ENCODE measurements around the gene GIPC2. TPM values are rescaled to one million over a fixed set of nuclear protein-coding genes. Genes with fewer than 3 reads are reported as not detected.

Gene GIPC2
- total and polyA plus RNA-seq, 9 of the 15 experiments (the other 6 are each of a cell fraction or from before 2014, with no cell fraction given): 0.01 to 0.05 (median 0.04) TPM; not detected in 3

DNA sequence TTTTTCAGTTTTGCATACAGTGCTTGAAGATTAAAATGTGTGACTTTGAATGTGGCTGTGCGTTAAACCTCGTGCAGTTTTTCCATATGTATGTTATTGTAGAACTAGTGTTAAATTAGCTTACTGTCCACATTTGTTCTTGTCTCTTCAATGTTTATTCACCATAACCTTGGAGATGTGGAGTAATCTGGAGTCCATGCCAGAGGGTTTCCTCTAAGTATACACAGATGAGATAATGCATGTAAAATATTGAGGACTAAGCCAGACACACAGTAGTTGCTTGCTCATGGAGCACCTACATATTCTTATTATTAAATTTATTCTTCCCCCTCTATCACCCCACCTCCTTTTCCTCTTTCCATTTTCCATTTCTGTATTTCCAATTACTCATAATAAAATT lies 7.7 kb upstream of the GIPC2 start (continued):
- TF ChIP-seq STAT5A (IDR thresholded peaks at IDR 0.05; ENCODE audit: borderline replicate concordance, low read length) (no peak), ZNF121 (CRISPR knock-in tag; conservative IDR thresholded peaks at IDR 0.05) (no peak), HDAC3 (IDR thresholded peaks at IDR 0.05; ENCODE audit: borderline replicate concordance, partially characterized antibody) (no peak), POLR2A (conservative IDR thresholded peaks at IDR 0.05) (peak; percentile 54), ZNF436 (CRISPR knock-in tag; IDR thresholded peaks at IDR 0.05) (no peak), ETV5 (CRISPR knock-in tag; IDR thresholded peaks at IDR 0.05; ENCODE audit: low read depth) (no peak), ZKSCAN1 (IDR thresholded peaks at IDR 0.05; ENCODE audit: low read depth, low read length) (no peak), MEIS2 (IDR thresholded peaks at IDR 0.05; ENCODE audit: partially characterized antibody) (no peak), FOXK1 (CRISPR knock-in tag; IDR thresholded peaks at IDR 0.05; ENCODE audit: borderline replicate concordance) (no peak), CEBPB (tag; IDR thresholded peaks at IDR 0.05) (no peak), POLR2AphosphoS5 (IDR thresholded peaks at IDR 0.05; ENCODE audit: control insufficient read depth, insufficient read depth, low read depth, low read length) (peak; percentile 41; the same call in 1 of the 2 replicates), ZNF232 (CRISPR knock-in tag; IDR thresholded peaks at IDR 0.05) (no peak), GABPA (tag; conservative IDR thresholded peaks at IDR 0.05; ENCODE audit: low read depth) (no peak), ZNF41 (CRISPR knock-in tag; conservative IDR thresholded peaks at IDR 0.05) (no peak), MCM7 (IDR thresholded peaks at IDR 0.05) (no peak), DPF2 (IDR thresholded peaks at IDR 0.05) (no peak)
- TF ChIP-seq, protein P1, sequence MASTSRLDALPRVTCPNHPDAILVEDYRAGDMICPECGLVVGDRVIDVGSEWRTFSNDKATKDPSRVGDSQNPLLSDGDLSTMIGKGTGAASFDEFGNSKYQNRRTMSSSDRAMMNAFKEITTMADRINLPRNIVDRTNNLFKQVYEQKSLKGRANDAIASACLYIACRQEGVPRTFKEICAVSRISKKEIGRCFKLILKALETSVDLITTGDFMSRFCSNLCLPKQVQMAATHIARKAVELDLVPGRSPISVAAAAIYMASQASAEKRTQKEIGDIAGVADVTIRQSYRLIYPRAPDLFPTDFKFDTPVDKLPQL (IDR thresholded peaks at IDR 0.05; ENCODE audit: extremely low read depth, insufficient read length): no peak
- TF ChIP-seq, protein P2, sequence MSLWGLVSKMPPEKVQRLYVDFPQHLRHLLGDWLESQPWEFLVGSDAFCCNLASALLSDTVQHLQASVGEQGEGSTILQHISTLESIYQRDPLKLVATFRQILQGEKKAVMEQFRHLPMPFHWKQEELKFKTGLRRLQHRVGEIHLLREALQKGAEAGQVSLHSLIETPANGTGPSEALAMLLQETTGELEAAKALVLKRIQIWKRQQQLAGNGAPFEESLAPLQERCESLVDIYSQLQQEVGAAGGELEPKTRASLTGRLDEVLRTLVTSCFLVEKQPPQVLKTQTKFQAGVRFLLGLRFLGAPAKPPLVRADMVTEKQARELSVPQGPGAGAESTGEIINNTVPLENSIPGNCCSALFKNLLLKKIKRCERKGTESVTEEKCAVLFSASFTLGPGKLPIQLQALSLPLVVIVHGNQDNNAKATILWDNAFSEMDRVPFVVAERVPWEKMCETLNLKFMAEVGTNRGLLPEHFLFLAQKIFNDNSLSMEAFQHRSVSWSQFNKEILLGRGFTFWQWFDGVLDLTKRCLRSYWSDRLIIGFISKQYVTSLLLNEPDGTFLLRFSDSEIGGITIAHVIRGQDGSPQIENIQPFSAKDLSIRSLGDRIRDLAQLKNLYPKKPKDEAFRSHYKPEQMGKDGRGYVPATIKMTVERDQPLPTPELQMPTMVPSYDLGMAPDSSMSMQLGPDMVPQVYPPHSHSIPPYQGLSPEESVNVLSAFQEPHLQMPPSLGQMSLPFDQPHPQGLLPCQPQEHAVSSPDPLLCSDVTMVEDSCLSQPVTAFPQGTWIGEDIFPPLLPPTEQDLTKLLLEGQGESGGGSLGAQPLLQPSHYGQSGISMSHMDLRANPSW (CRISPR knock-in tag; IDR thresholded peaks at IDR 0.05): no peak

Measured in K562 (cell line).